NCI-H128 (cell line): ENCODE results near the gene NTM.
"Not testable (repeated sequence)": the region's sequence is repeated elsewhere in the genome, so short reads cannot be mapped to it uniquely, and the experiment has no call there.

Source experiments
- DNase-seq: peaks from one replicate; lab custom pipeline; 2025; ENCODE audit not compliant: unreplicated experiment; lab: John Stamatoyannopoulos, UW

NTM gene

GRCh38 chr11:131418189-131418588 lies 47.8 kb downstream of the NTM start:
- no peak for DNase-seq

DNA sequence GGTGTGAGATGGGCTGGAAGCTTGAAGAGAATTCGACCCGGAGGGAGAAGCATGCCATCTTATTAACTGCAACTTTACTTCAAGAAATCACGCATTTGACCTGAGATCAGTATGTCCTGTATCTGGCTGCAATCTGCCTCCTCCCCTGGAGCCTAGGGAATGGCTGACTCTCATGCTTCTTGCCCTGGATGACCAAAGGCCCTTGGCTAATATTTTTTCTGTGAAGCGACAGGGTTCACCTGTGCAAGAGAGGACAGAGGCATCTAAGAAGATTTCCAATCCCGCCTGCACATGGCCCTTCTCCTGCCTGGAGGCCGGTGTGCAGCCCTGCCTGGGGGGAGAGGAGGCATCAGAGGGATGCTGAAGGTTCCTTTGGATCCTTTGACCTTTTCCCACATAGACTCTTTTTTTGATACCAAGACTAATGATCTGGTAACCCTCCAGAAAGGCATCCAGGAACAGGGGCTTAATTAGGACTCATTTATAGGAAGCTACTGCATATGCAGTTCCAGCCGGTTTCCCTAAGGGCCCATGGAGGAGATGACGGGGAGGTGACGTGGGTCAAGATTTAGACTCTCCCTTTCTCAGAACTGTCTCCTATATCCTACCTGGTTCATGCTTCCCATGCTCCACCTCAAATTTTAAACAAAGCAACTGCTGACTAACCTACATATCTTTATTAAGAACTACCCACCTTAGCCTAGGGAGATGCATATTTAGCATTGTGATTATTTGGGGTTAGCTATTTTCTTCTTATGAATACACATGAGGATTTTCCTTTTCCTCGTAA lies 50.8 kb downstream of the NTM start:
- no peak for DNase-seq

DNA sequence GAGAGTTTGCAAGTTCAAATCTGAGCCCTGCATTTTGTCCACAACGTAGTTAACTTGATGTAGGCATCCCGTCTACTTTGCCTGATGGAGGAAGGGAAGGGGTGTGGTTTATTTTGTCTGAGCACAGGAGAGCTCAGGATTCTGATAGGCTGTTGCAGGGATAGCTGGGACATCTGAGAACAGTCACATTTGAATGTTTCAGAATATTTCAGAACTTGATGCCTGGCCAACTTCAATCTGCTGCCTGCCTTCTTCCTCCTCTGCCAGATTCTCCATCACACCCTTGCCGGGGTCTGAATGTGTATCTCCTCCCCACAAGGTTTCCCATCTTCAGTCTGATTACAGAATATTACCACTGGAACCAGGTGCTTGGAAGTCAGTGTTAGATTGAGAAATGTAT lies 51.6 kb downstream of the NTM start:
- DNase-seq: no peak

- no peak for DNase-seq
Observed at GRCh38 chr11:131422496-131422895, 52.1 kb downstream of the NTM start.

- no peak for DNase-seq
Observed at GRCh38 chr11:131423688-131424087, 53.3 kb downstream of the NTM start.

DNA sequence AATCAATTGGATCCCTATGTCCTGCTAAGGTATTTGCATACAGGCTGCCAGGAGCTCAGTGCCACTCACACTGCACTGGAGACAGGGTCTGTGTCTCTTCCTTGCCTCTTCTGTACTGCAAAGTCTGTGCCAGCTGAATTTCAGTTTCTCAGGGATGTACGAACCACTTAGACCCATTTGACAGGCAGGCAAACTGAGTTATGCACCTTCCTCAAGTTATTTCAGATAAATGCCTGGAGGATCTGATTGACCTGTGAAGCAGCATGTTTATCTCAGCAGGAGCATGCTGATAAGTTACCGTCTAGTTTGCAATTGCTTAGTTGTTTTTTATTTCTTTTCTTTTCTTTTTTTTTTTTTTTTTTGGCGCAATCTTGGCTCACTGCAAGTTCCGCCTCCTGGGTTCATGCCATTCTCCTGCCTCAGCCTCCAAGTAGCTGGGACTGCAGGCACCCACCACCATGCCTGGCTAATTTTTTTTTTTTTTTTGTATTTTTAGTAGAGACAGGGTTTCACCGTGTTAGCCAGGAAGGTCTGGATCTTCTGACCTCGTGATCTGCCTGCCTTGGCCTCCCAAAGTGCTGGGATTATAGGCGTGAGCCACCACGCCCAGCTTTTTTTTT lies 54.0 kb downstream of the NTM start:
- not testable (repeated sequence) for DNase-seq

- no peak for DNase-seq
Observed at GRCh38 chr11:131425285-131425684, 54.9 kb downstream of the NTM start.

DNA sequence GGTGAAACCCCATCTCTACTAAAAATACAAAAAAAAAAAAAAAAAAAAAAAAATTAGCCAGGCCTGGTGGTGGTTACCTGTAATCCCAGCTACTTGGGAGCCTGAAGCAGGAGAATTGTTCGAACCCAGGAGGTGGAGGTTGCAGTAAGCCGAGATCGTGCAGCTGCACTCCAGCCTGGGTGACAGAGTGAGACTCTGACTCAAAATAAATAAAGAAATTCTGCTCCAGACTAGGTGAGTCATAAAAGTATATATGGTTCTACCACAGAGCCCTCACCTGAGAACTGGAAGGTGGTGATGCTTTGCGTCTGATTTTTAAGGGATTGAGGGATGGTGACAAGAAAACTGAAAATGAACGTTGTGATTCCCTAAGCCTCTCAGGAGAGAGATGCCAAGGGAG lies 58.4 kb downstream of the NTM start:
- DNase-seq: no peak

DNA sequence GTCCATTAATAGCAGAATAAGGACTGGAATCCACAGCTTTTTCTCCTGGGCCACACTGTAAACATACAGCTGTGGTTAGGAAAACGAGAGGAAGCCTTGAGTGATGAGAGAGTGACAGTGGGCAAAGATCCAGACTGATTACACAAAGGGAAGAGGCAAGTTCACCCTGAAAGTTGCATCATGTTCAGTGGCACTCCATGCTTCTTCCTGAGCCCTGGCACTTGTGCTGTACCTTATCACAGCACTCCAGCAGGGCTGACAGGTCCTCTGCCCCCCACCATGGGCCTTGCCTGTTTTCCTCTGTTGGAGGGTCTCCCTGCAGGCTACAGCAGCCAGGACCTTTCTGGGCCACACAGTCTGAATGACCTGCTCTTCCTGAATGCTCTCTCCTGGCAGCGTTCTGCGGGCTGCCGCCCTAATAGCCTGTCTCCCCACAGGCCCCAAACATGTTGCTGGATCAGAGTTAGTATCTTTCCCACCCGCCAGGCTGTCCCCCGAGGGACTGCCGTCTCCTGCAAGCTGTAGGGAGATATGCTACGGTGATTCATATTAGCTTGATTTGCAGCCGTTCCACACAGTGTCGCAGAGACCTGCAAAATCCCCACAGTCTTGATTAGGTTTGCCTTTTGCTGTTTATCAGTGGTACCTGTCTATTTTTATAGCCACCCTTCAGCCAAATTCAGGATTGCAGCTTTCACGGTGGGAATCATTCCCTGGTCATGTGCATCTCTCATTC lies 60.2 kb downstream of the NTM start:
- no peak for DNase-seq

DNA sequence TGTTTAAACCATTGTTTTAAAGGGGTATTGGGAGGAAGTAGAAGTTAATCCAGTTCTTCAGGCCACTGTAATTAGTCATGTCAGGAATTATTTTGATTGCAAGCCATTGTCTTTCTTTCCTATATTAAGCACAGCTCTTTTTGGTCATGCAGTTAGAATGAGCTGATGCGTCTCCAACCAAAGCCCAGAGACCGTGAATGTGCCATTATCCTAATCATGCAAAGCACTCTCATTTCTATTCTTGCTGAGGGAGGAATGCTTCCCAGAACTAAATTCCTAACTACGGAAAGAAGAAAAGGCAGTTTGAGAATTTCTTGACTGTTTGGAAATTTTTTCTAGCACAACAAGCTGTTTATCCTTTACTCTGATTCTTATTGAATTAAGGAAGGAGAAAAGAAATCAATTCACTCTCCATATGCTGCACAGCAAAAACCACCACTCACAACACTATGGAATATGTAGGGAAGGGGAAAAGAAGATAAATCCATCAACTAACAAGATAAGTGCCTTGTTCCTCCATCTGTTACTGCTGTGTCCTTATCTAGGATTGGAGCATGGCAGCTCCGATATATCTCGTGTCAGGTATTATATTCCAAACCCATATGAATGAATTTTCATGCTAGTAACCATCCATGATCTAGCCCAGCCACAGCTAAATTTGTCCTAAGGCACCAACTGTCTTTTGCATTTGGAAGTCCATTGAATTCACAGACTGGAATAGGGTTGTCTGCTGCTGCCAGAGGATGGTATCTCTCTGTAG lies 70.8 kb downstream of the NTM start:
- no peak for DNase-seq

DNA sequence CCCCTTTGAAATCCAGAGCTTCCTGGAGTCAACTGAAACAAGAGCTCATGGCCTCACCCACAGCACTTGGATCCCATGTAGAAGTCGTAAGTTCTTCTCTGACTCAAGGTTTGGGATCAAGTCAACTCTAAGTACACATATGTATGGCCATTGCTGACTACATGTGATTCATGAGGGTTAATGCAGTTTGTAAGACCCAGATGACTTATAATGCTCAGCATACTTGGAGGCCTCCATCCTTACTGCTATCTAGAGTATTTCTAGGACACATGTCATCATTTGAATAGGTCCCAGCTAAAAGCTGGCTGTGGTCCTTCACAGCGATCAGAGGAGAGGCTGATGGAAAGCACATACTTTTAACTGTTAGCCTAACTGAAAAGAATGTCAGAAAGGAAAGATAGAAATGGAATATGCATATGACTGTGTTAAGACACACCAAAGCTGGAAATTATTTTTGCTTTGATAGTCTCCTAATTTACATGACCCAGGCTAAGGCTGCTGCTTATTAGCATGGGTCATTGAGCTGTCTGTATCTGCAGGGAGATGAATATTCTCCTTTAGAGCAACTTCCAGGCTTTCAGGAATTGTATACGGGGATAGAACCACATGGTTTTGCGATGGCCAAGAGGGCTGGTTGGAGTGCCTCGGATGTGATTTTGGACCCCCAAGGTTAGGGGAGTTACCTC lies 76.3 kb downstream of the NTM start:
- DNase-seq: no peak

- DNase-seq: no peak
Observed at GRCh38 chr11:131447277-131447815, 76.9 kb downstream of the NTM start.

DNA sequence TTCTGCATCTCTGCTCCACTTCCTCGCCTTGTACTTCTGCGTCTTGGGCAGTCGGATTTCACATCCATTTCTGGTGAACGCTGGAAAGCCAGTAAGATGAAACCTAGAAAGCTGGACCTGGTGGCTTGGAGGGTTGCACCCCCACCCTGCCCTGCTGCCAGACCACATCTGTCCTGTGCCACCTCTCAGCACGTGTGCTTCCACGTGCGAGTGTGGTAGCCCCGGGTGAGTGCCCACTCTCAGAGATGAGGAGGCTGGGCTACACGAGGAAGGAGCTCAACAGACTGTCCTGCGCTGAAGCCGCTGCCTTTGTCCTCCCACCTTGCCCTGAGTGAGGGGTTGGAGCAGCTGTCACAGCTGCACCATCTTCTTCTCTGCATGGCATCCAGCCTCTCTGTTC lies 77.5 kb downstream of the NTM start:
- DNase-seq: no peak

DNA sequence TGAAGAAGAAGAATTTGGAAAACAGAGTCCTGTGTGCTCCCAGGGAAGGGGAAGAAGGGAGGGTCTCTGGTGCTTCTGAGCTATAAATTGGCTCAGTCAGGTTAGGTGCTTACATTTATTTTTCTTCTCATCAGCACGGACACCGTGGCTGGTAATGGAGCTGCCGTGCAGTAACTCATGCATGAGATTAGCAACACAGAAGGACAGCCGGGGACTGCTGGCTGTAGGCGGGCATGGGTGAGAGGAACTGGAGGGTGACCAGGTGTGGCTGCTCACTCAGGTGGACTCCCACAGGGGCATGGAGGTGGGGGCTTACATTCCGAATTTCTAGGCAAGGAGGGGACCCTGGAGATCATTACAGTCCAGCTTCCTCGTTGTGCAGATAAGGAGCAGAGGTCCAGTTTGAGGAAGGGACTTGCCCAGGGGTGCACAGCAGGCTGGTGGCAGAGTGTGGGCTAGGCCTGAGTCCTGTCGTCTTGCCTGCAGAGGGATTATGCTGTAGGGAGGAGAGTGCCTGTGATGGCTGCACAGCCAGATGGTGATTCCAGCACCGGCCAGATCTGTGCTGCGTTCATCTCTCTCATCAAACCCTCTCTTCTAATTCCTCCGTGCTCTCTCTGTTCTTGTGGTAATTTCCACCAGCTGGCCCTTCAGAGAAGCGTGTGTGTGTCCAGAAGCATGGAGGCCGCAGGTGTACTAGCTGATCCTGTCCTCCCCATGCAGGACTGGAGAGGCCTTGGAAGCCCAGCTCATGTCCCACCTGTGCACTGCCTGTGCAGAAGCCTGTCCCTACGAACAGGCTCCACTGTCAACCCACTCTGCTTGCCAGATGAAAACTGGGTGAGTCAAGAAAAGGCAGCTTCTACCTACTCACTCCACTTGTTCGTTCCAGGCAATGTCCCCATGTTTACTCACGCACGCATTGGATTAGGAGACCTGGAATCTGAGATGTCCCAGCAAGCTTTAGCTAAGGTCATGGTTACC lies 78.9 kb downstream of the NTM start:
- no peak for DNase-seq

GRCh38 chr11:131454490-131454889 lies 84.1 kb downstream of the NTM start:
- no peak for DNase-seq

DNA sequence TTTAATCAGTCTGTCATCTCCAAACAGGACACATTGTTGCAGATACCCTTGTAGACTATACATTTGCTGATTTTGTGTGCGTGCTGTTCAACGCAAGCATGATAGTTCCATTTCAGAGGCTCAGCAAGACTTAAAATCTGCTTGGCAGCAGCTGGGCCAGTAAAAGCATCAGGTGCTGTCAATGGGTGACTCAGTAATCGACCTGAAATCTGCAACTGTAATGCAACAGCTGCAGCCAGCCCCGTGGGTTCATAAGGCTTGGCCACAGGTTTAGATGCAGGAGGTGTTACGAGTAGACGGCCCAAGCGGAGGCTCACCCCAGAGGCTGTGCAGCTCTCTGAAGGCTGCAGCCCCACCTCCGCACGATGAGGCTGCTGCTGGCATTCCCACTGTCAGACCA lies 84.6 kb downstream of the NTM start:
- DNase-seq: no peak

DNA sequence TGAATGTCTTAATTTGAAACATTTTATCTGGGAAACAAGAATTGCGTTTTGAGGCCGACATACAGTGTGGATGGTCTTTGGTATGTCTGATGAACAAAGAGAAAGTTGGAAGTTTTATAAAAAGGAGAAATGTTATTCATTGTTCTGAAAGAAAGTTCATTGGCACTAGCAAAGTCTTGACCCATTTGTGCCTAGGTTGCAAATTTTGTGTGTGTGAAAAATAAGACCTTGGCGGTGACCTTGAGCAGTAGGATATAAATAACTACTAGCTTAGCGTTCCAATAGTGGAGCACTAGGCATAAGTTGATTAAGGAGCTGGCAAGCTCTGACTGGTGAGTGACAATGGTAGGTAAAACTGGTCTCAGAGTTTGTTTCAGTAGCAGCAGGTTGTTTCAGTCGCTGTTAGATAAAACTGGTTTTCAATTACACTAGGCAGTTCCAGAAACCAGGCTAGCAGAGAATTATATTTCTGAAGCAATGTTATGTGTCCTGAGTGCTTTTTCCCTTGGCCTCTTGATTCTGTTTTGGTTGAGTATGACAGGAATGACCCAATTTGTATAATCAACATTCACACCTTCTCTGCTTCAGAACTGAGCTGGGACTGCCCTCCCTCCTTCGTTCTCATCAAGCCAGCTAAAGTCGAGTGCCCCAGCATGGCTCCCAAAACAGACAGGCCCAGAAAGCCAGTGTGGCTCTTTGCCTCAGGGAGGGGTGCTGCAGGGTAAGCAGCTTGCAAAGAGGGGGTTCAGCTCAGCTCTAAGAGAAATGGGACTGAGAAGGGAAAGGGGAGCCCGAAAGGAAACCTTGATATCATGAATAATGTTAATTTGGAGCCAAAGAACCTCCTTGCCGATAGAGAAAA lies 85.7 kb downstream of the NTM start:
- DNase-seq: no peak

- DNase-seq: no peak
Observed at GRCh38 chr11:131457163-131457562, 86.7 kb downstream of the NTM start.
